Mammary epithelial cell (primary cell): Measurements from ENCODE around the gene NPRL2.

Experiments used
- CTCF ChIP-seq, 2 donors: IDR thresholded peaks in 1 of 2; conservative IDR thresholded peaks in 1 of 2; 2 replicates each; pipeline ENCODE4 v1.5.1; 2011 to 2012; ENCODE audit warnings: inconsistent platforms in 2 of 2, low read length in 2 of 2, mild to moderate bottlenecking in 2 of 2, control low read depth in 1 of 2, low read depth in 1 of 2; ENCODE audit not compliant: insufficient read depth in 1 of 2; ENCODE audit errors: extremely low read depth in 1 of 2
- EZH2 ChIP-seq: IDR thresholded peaks from 2 replicates; pipeline ENCODE4 v1.6.1; 2012; ENCODE audit warnings: low read length, inconsistent platforms, borderline replicate concordance

- TF ChIP-seq CTCF (conservative IDR thresholded peaks at IDR 0.05 in 1 of 2, IDR thresholded peaks at IDR 0.05 in 1 of 2; ENCODE audit: extremely low read depth in 1 of 2, insufficient read depth in 1 of 2, low read depth in 1 of 2, low read length in 2 of 2) (no peak), EZH2 (no peak)
These were observed 24.0 kb upstream of the NPRL2 start for GRCh38 chr3:50374363-50375257.
